GM21717 (cell line): ENCODE results near the gene PP2D1.
A peak's percentile ranks its signal among the peaks of the same experiment; 100 is the strongest.
"Not testable (repeated sequence)": the region's sequence is repeated elsewhere in the genome, so short reads cannot be mapped to it uniquely, and the experiment has no call there.

Experiments
- ATAC-seq: cut with Tn5 transposase; IDR thresholded peaks from one replicate; pipeline ENCODE4 v1.9.1; 2021; ENCODE audit warnings: mild to moderate bottlenecking, moderate library complexity; ENCODE audit not compliant: unreplicated experiment

The PP2D1 gene

GRCh38 chr3:20040548-20041196 lies 28.6 kb upstream of the PP2D1 start:
- ATAC-seq: peak; percentile 37

DNA sequence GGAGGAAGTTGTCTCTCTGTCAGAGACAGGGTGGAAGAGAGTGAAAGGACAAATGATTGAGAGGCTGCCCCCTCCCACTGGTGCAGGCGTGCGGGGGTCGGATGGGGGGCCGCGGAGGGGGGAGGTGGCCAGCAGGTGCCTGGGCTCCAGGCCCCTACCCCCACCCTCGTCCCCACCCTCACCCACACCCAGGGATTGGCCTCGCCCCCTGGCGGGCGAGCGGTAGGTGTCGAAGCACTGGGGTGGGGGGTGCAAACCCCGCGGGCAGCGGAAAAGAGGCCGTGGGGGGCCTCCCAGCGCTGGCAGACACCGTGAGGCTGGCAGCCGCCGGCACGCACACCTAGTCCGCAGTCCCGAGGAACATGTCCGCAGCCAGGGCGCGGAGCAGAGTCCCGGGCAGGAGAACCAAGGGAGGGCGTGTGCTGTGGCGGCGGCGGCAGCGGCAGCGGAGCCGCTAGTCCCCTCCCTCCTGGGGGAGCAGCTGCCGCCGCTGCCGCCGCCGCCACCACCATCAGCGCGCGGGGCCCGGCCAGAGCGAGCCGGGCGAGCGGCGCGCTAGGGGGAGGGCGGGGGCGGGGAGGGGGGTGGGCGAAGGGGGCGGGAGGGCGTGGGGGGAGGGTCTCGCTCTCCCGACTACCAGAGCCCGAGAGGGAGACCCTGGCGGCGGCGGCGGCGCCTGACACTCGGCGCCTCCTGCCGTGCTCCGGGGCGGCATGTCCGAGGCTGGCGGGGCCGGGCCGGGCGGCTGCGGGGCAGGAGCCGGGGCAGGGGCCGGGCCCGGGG lies 27.9 kb upstream of the PP2D1 start, which contains the start of gene KAT2B:
Gene KAT2B, plus strand, starts transcription at position 682 of the 783 bp plus-strand sequence. Its CDS starts 32 bp downstream, at position 714.
- ATAC-seq: peak; percentile 54

DNA sequence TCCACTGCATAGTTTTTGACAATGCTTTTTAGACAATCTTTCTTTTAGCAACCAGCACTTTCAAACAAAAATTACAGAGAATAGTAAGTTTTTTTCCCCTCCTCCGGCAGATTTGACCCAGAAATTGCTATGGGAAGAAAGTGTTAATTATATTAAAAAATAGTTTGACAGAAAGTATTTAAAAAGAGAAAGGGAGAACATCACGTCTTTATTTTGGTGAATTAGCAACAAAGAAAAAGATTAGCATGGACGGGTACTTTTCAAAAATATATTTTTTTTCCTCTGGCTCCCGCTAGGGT lies 27.4 kb upstream of the PP2D1 start:
- no peak for ATAC-seq

DNA sequence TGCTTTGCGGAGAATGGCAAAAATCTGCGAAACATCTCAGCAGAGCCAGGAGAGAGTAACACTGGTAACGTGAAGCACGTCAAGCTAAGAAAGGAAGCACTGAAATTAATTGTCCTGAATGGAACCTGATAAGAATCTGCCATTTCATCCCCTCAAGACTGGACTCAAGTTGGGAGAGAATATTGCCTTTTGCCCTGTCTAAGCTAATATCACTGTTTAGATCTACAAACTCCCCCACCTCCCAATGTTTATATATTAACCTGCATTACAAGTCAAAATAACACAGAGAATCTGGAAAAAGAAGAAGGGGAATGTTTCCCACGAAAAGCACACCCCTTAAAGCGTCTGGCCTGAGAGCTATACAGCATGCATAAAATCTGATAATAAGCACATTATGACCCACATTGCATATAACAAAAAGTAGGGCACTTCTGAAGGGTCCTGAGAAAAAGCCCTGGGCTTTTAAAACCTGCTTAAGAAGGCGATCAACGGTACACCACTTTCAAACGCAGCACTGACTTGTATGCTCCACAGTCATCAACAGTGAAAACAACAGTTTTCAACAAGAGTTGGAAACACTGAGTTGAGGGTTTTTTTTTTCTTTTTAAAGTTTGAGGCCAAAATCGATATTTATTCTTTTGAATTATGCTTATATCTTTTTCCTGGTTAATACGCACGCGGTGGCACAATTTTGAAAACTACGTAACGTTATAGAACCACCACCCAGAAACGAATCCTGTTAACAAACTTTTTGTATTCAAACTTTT lies 26.8 kb upstream of the PP2D1 start:
- no peak for ATAC-seq

DNA sequence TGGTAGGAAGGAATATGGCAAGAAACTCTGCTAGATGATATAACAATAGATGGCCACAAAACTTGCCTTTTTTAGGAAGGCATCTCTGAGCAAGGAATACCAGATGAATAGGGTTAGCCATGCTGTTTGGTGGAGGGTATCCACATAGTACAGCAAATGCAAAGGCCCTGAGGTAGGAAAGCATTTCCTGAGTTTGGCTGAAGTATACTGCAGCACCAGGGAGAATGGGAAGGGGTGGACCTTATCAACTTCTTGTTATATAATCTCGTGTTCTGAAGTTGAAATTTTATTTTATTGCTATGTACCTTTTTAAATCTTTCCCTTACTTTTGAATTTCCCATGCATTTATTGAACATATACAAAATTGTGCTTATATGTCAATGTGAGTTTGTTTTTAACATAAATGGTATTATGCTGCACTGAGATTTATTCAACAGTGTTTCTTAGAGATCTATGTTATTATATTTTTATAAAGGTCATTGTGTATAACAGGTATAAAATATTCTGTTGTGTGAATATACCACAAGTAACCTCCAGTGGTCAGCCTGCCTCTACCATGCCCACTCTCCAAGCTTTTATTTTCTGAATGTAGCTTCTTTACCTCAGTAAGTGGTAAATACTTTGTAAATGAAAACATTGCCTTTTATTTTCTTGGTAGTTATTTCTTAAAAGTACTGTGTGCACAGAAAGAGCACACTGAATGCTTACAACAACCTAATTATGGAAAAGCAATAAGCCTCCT lies 25.4 kb upstream of the PP2D1 start:
- ATAC-seq: no peak

GRCh38 chr3:20035019-20035418 lies 23.0 kb upstream of the PP2D1 start:
- ATAC-seq: no peak

DNA sequence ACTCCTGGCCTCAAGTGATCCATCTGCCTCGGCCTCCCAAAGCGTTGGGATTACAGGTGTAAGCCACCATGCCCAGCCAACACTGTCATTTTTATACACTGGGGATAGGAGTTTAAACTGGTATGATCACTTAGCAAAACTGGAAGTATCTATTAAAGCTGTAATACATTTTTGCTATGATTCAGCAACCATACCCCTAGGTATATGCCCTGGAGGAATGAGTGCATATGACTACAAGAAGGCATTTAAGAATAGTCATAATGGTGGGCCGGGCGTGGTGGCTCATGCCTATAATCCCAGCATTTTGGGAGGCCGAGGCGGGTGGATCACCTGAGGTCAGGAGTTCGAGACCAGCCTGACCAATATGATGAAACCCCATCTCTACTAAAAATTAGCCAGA lies 19.9 kb upstream of the PP2D1 start:
- not testable (repeated sequence) for ATAC-seq

DNA sequence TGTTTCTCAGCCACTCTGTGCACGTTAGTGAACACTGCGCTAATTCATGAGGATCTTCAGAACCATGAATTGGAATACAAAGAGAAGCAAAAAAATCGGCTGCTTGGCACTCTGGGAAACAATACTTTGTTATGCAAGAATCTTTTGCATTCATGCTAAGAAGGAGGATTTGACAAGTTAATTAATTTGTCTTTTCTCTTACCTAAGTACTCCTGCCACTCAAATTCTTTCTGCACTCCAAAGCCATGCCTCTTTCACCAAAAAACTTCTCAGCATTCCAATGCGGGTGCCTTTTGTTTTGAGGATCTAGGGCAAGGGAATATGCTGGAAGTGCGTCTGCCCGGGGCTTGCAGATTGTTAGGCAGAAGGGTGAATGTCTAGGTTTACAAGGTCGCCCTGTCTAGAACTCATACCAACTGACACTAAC lies 16.9 kb upstream of the PP2D1 start:
- no peak for ATAC-seq

- no peak for ATAC-seq
These were observed 15.1 kb upstream of the PP2D1 start for GRCh38 chr3:20027136-20027535.

GRCh38 chr3:20023623-20024405 lies 11.8 kb upstream of the PP2D1 start:
- ATAC-seq: no peak

DNA sequence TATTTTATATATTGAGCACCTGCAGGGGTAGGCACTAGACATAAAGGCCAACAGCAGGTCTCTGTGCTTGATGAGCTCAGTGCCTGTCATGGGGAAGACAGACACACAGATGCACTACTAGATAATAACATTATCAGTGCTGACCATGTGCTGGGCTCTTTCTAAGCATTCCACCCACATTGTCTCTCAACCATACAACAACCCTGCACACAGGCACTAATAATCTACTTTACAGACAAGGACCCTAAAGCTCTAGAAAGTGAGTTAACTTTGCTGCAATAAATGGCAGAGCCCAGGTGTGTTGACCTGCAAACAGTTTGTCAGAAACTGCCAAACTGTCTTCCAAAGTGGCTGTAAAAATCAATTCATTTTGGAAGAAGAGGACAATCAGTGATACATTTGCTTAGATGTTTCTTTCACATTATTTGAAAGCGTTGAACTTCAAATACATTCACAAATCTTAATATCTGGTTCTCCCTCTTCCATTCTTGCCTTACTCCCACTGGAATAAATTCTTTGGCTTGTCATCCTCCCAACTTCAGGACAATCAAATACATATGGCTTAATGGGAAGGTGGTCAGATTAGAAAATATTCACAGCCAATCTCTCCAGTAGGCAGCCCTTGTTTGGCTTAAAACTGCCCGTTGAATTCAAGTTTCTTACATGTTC lies 11.0 kb upstream of the PP2D1 start:
- no peak for ATAC-seq

- ATAC-seq: not testable (repeated sequence)
These were observed 4.0 kb upstream of the PP2D1 start for GRCh38 chr3:20016076-20016475.

GRCh38 chr3:20015525-20015924 lies 3.5 kb upstream of the PP2D1 start:
- no peak for ATAC-seq

- ATAC-seq: no peak
These were observed 1.3 kb upstream of the PP2D1 start for GRCh38 chr3:20013396-20013795.

- no peak for ATAC-seq
These were observed 3.4 kb downstream of the PP2D1 start for GRCh38 chr3:20008646-20009045.

DNA sequence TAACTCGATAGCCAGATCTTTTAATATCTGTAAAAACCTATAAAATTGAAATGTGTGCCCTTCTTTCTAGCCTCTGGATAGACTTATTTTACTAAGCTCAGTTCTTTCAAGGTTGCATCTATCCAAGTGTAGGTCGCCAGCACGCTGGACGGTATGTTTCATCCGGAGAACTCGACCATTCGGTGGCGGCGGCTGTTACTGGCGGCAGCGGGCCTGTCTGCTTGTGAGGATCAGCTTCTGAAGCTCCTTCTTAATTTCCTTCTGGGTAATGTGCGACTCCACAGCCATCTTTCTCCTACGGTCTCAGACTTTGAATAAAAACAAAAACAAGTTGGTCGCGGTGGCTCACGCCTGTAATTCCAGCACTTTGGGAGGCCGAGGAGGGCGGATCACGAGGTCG lies 4.1 kb downstream of the PP2D1 start:
- no peak for ATAC-seq

GRCh38 chr3:20001932-20002331 lies 10.1 kb downstream of the PP2D1 start:
- ATAC-seq: no peak

- ATAC-seq: no peak
These were observed 14.6 kb downstream of the PP2D1 start for GRCh38 chr3:19997502-19997901.

DNA sequence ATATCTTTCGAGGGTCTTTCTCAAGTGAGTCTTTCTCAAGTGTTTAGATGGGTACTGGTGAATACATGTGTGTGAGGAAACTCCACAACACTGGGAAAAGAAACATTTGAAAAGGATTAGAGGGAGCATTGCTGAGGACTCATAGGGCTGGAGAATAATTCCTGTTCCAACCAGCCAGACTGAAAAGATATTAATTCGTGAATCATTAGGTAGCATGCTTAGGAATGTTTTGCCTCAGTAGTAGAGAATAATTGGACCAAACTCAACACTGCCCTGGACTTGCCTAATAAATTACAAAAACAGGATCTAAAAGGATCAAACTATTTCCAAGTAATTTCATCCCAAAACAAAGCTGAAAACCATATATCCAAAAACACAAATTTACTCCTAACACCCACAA lies 17.3 kb downstream of the PP2D1 start:
- ATAC-seq: no peak

- ATAC-seq: not testable (repeated sequence)
These were observed 23.2 kb downstream of the PP2D1 start for GRCh38 chr3:19988904-19989303.
